HCT116 (cell line): ENCODE results near the gene DIP2B. TPM values are rescaled to one million over a fixed set of nuclear protein-coding genes. Genes with fewer than 3 reads are reported as not detected.

ENCODE experiments used
- ATAC-seq: fragments of 200-7000 bp; cut with Tn5 transposase; 2 replicates; pipeline ENCODE4 v1.9.1; 2020; ENCODE audit warnings: mild to moderate bottlenecking, moderate library complexity
- BruUV-seq: library from RNA; stranded (reverse); fragments of 400-500 nt; replicated peaks from 2 replicates; lab custom pipeline; 2021; lab: Mats Ljungman, UMichigan
- CTCF ChIA-PET: fragments of 300-600 bp; sonication (Branson Sonifier 250); formaldehyde crosslinking; loops from one replicate; lab custom pipeline; 2021; ENCODE audit warnings: antibody characterized with exemption; lab: Charles Lee
- POLR2A ChIA-PET: fragments of 300-600, 350-600 bp; sonication (Branson Sonifier 250); formaldehyde crosslinking; loops from one replicate; lab custom pipeline; 2021; ENCODE audit warnings: antibody characterized with exemption; lab: Charles Lee
- RAD21 ChIA-PET, 2 experiments: fragments of 300-600 bp; sonication (Branson Sonifier 250); formaldehyde crosslinking; loops; one replicate each; lab custom pipeline; 2023; ENCODE audit warnings: low total read pairs in 2 of 2; ENCODE audit not compliant: uncharacterized antibody in 2 of 2, unreplicated experiment in 2 of 2, low non-redundant PET in 1 of 2; lab: Charles Lee
- DNase-seq: peaks from one replicate; pipeline ENCODE4 v3.0.0-alpha.2; 2010; ENCODE audit warnings: low read depth, low spot score
- H2AFZ ChIP-seq: fragments of 200-600 bp; shearing (Covaris generic), sonication (generic); 2 replicates; pipeline ENCODE4 v1.6.1; 2017; ENCODE audit warnings: low read depth, mixed run types, mixed read lengths, antibody characterized with exemption, low read length; ENCODE audit not compliant: poor library complexity, severe bottlenecking
- H3K27ac ChIP-seq: 2 replicates; pipeline ENCODE4 v1.5.1; 2012; ENCODE audit warnings: low read depth, low read length
- H3K27me3 ChIP-seq: fragments of 200-600 bp; sonication (generic); 2 replicates; pipeline ENCODE4 v1.6.1; 2016; ENCODE audit warnings: mixed run types, low read length, mixed read lengths; ENCODE audit not compliant: insufficient read depth
- H3K36me3 ChIP-seq, 2 experiments: fragments of 200-500 bp in 1 of 2; fragments of 200-600 bp in 1 of 2; sonication (Bioruptor generic) in 1 of 2; sonication (generic) in 1 of 2; 2 replicates each; pipeline versions ENCODE4 v1.5.1 to v1.6.1; 2014 to 2016; ENCODE audit warnings: low read length in 2 of 2, inconsistent platforms in 1 of 2, mixed read lengths in 1 of 2, mixed run types in 1 of 2; ENCODE audit not compliant: insufficient read depth in 2 of 2, control insufficient read depth in 1 of 2
- H3K4me1 ChIP-seq, 2 experiments: fragments of 200-600 bp in 1 of 2; sonication (generic) in 1 of 2; 2 replicates each; pipeline versions ENCODE4 v1.5.1 to v1.6.1; 2012 to 2017; ENCODE audit warnings: low read length in 2 of 2, inconsistent platforms in 1 of 2, mild to moderate bottlenecking in 1 of 2, mixed read lengths in 1 of 2, mixed run types in 1 of 2, moderate library complexity in 1 of 2; ENCODE audit not compliant: insufficient read depth in 2 of 2, control insufficient read depth in 1 of 2
- H3K4me2 ChIP-seq: fragments of 200-600 bp; sonication (generic); 2 replicates; pipeline ENCODE4 v1.6.1; 2017; ENCODE audit warnings: mixed run types, low read length, mixed read lengths
- H3K4me3 ChIP-seq, 2 experiments: fragments of 200-600 bp in 1 of 2; sonication (generic) in 1 of 2; replicated peaks in 1 of 2; 2 replicates each; pipeline ENCODE4 v1.5.1; 2011 to 2016; ENCODE audit warnings: low read length in 2 of 2, control low read depth in 1 of 2, low read depth in 1 of 2, mild to moderate bottlenecking in 1 of 2, mixed read lengths in 1 of 2, mixed run types in 1 of 2
- H3K79me2 ChIP-seq: fragments of 200-600 bp; sonication (generic); 2 replicates; pipeline ENCODE4 v1.6.1; 2017; ENCODE audit warnings: mild to moderate bottlenecking, mixed run types, low read length, moderate library complexity, mixed read lengths; ENCODE audit not compliant: insufficient read depth
- H3K9ac ChIP-seq: fragments of 200-600 bp; sonication (generic); 2 replicates; pipeline ENCODE4 v1.6.1; 2016; ENCODE audit warnings: low read length, mixed read lengths
- H3K9me2 ChIP-seq: fragments of 200-600 bp; sonication (generic), shearing (Covaris generic); 2 replicates; pipeline ENCODE4 v1.6.1; 2017; ENCODE audit warnings: mixed run types, mild to moderate bottlenecking, moderate library complexity; ENCODE audit not compliant: insufficient read depth
- H3K9me3 ChIP-seq, 2 experiments: fragments of 200-500 bp in 1 of 2; fragments of 200-600 bp in 1 of 2; sonication (Bioruptor generic) in 1 of 2; sonication (generic) in 1 of 2; 2 replicates each; pipeline ENCODE4 v1.6.1; 2014 to 2017; ENCODE audit warnings: low read length in 2 of 2, mixed read lengths in 2 of 2, inconsistent platforms in 1 of 2, low read depth in 1 of 2, mild to moderate bottlenecking in 1 of 2, mixed run types in 1 of 2, moderate library complexity in 1 of 2; ENCODE audit not compliant: control insufficient read depth in 1 of 2, insufficient read depth in 1 of 2
- H4K20me1 ChIP-seq: fragments of 200-600 bp; sonication (generic), shearing (Covaris generic); 2 replicates; pipeline ENCODE4 v1.6.1; 2017; ENCODE audit warnings: mixed run types, mild to moderate bottlenecking, moderate library complexity; ENCODE audit not compliant: insufficient read depth
- EGR1 ChIP-seq: IDR thresholded peaks from 2 replicates; pipeline ENCODE4 v1.6.1; 2012; ENCODE audit warnings: low read depth
- ELF1 ChIP-seq: IDR thresholded peaks from 2 replicates; pipeline ENCODE4 v1.6.1; 2012; ENCODE audit warnings: low read depth, borderline replicate concordance
- EZH2 ChIP-seq: fragments of 200-600 bp; sonication (generic); IDR thresholded peaks from 2 replicates; pipeline ENCODE4 v1.6.1; 2017; ENCODE audit warnings: antibody characterized with exemption, mixed run types
- FOSL1 ChIP-seq: IDR thresholded peaks from 2 replicates; pipeline ENCODE4 v1.6.1; 2012; ENCODE audit warnings: low read depth
- JUND ChIP-seq: IDR thresholded peaks from 2 replicates; pipeline ENCODE4 v1.6.1; 2012
- RAD21 ChIP-seq: IDR thresholded peaks from 2 replicates; pipeline ENCODE4 v1.6.1; 2012; ENCODE audit warnings: low read depth, mild to moderate bottlenecking
- SP1 ChIP-seq: IDR thresholded peaks from 2 replicates; pipeline ENCODE4 v1.6.1; 2012; ENCODE audit warnings: low read depth
- SRF ChIP-seq: IDR thresholded peaks from 2 replicates; pipeline ENCODE4 v1.6.1; 2012; ENCODE audit warnings: low read depth
- TCF7L2 ChIP-seq: IDR thresholded peaks from 2 replicates; pipeline ENCODE4 v1.7.0; 2011; ENCODE audit warnings: borderline replicate concordance, inconsistent platforms; ENCODE audit not compliant: insufficient read depth, insufficient read length; ENCODE audit errors: extremely low read depth
- ZFX ChIP-seq: fragments of 450-650 bp; IDR thresholded peaks from 2 replicates; pipeline ENCODE4 v1.6.1; 2017
- intact Hi-C: fragments of 100-400 bp; cut with micrococcal nuclease; formaldehyde crosslinking; loops from 2 replicates; pipeline ENCODE4 v1.10.0; 2022
- total RNA-seq: library from RNA; stranded (reverse); gene quantifications from one replicate; pipeline ENCODE4 v1.2.1, GENCODE V29; 2021; ENCODE audit not compliant: unreplicated experiment
- TF ChIP-seq, protein P1 (sequence below): IDR thresholded peaks from 2 replicates; pipeline ENCODE4 v1.6.1; 2012; ENCODE audit warnings: low read depth
- TF ChIP-seq, protein P2 (sequence below): IDR thresholded peaks from 2 replicates; pipeline ENCODE4 v1.6.1; 2012
- TF ChIP-seq, protein P3 (sequence below): IDR thresholded peaks from 2 replicates; pipeline ENCODE4 v1.6.1; 2011; ENCODE audit warnings: mild to moderate bottlenecking, low read length, moderate library complexity; ENCODE audit not compliant: insufficient replicate concordance; ENCODE audit errors: extremely low read depth

The DIP2B gene
- total RNA-seq, 1 experiment from 2014 or later = 32.3 TPM

DNA sequence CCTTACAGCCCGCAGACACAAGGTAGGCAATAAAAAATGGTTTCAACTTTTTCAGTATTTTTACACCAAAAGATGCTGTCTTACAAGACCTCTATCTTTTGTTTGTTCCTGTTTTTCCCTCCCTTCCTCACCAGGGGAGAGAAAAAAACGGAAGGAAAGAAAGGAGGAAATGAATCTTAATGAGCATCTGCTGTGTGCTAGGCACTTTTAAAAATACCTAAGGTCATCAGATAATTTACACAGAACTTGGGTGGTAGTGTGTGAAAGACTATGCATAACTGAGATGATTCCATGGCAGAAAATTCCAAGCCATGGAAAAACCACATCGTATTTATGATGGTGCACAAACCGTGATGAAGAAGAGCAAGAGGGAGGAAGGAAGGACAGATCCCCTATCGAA, 121.2 kb downstream of the DIP2B start:
- no peak overlapping the region for H3K4me3 ChIP-seq
- no peak overlapping the region for H3K27ac ChIP-seq
- intact Hi-C loops = no loop called here
- DNase-seq (no peak), ATAC-seq (no peak)
- BruUV-seq = no TSS peak
- no peaks in the 10 kb centered on the region for H4K20me1 ChIP-seq
- RAD21 ChIA-PET = no interaction called here
- H3K9ac ChIP-seq = no peak overlapping the region
- POLR2A ChIA-PET = no interaction called here
- H3K36me3 ChIP-seq = 0 out of 4 replicates have a peak, but pooled peaks cover 2 to 6% of the 10 kb centered on the region in 2 experiments
- H3K4me1 ChIP-seq = peaks cover 11 to 13% of the 10 kb centered on the region in 2 experiments; a peak in 3 of 4 replicates
- no peaks in the 10 kb centered on the region for H3K9me3 ChIP-seq
- H2AFZ ChIP-seq = no peak overlapping the region
- H3K79me2 ChIP-seq = peaks cover 38% of the 10 kb centered on the region
- no peaks in the 10 kb centered on the region for H3K9me2 ChIP-seq
- no peaks in the 10 kb centered on the region for H3K27me3 ChIP-seq
- H3K4me2 ChIP-seq = no peak overlapping the region
- no peak for TF ChIP-seq EZH2
- no peak for TF ChIP-seq TCF7L2
- no peak for TF ChIP-seq SP1
- TF ChIP-seq ZFX = no peak
- TF ChIP-seq, protein P1, sequence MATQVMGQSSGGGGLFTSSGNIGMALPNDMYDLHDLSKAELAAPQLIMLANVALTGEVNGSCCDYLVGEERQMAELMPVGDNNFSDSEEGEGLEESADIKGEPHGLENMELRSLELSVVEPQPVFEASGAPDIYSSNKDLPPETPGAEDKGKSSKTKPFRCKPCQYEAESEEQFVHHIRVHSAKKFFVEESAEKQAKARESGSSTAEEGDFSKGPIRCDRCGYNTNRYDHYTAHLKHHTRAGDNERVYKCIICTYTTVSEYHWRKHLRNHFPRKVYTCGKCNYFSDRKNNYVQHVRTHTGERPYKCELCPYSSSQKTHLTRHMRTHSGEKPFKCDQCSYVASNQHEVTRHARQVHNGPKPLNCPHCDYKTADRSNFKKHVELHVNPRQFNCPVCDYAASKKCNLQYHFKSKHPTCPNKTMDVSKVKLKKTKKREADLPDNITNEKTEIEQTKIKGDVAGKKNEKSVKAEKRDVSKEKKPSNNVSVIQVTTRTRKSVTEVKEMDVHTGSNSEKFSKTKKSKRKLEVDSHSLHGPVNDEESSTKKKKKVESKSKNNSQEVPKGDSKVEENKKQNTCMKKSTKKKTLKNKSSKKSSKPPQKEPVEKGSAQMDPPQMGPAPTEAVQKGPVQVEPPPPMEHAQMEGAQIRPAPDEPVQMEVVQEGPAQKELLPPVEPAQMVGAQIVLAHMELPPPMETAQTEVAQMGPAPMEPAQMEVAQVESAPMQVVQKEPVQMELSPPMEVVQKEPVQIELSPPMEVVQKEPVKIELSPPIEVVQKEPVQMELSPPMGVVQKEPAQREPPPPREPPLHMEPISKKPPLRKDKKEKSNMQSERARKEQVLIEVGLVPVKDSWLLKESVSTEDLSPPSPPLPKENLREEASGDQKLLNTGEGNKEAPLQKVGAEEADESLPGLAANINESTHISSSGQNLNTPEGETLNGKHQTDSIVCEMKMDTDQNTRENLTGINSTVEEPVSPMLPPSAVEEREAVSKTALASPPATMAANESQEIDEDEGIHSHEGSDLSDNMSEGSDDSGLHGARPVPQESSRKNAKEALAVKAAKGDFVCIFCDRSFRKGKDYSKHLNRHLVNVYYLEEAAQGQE = no peak
- CTCF ChIA-PET = no interaction called here

DNA sequence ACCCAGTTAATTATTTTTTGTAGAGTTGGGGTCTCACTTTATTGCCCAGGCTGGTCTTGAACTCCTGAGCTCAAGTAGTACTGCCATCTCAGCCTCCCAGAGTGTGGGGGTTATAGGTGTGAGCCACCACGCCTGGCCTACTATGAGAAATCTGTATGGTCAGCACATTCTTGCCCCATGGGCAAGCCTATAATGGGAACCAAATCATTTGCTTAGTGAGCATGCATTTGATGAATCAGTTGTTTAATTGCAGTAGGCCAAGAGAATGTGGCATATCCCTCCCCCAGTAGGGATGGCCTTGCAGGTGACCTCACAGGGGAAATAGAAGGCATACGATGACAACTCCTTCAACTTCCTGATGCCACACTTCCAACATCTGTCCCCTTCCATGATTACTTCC, 122.7 kb downstream of the DIP2B start:
- intact Hi-C loops = no loop called here
- no peaks in the 10 kb centered on the region for H3K9me3 ChIP-seq
- ATAC-seq (no peak), DNase-seq (no peak)
- H3K79me2 ChIP-seq = peaks cover 24% of the 10 kb centered on the region; the same call in 1 of the 2 replicates
- POLR2A ChIA-PET = no interaction called here
- no peak overlapping the region for H3K4me3 ChIP-seq
- H3K27ac ChIP-seq = no peak overlapping the region
- no peak overlapping the region for H3K9ac ChIP-seq
- no peaks in the 10 kb centered on the region for H3K27me3 ChIP-seq
- CTCF ChIA-PET = no interaction called here
- 0 out of 4 replicates have a peak, but pooled peaks cover 2 to 6% of the 10 kb centered on the region in 2 experiments for H3K36me3 ChIP-seq
- H3K4me2 ChIP-seq = no peak overlapping the region
- no peaks in the 10 kb centered on the region for H3K4me1 ChIP-seq
- no peak overlapping the region for H2AFZ ChIP-seq
- RAD21 ChIA-PET = no interaction called here
- no TSS peak for BruUV-seq
- H3K9me2 ChIP-seq = no peaks in the 10 kb centered on the region
- no peaks in the 10 kb centered on the region for H4K20me1 ChIP-seq
- TF ChIP-seq EGR1 (no peak), SRF (no peak), RAD21 (no peak), TCF7L2 (no peak), FOSL1 (no peak), JUND (no peak), ZFX (no peak), ELF1 (no peak)
- TF ChIP-seq, protein P2, sequence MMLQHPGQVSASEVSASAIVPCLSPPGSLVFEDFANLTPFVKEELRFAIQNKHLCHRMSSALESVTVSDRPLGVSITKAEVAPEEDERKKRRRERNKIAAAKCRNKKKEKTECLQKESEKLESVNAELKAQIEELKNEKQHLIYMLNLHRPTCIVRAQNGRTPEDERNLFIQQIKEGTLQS = no peak
- TF ChIP-seq, protein P3, sequence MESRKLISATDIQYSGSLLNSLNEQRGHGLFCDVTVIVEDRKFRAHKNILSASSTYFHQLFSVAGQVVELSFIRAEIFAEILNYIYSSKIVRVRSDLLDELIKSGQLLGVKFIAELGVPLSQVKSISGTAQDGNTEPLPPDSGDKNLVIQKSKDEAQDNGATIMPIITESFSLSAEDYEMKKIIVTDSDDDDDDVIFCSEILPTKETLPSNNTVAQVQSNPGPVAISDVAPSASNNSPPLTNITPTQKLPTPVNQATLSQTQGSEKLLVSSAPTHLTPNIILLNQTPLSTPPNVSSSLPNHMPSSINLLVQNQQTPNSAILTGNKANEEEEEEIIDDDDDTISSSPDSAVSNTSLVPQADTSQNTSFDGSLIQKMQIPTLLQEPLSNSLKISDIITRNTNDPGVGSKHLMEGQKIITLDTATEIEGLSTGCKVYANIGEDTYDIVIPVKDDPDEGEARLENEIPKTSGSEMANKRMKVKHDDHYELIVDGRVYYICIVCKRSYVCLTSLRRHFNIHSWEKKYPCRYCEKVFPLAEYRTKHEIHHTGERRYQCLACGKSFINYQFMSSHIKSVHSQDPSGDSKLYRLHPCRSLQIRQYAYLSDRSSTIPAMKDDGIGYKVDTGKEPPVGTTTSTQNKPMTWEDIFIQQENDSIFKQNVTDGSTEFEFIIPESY = no peak
